HG03159 (cell line): Measurements from ENCODE around the gene RETSAT.

ENCODE experiments used
- ATAC-seq: cut with Tn5 transposase; IDR thresholded peaks from one replicate; pipeline ENCODE4 v1.9.1; 2021; ENCODE audit warnings: mild to moderate bottlenecking, moderate library complexity; ENCODE audit not compliant: unreplicated experiment

Gene RETSAT

DNA sequence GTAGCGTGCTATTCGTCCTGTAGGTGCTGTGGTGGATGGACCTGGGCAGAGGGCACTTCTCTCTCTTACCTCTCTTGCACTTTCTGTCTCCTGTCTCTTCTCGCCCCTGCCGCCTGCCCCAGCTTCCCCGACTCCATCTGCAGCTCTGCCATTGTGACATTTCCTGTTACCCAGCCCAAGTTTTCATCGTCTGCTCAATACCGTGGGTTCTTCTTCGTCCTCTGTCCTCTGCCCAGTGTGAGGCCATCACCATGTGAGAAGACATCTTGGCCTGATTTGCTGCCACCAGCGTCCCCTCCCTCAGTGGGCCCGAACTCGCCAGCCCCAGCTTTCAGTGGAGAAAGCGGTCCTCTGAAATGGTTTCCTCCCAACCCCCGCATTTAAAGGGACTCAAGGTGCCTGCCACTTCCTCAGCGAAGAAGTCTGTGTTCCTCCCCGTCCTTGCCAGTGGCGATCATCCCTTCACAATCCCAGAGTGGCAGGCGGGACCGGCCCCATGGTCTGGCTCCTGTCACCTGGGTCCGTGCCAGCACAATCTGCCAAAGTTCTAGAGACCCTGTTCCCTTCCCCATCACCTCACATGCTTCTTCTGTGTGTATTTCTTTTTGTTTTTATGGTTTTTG is 44.5 kb downstream of the RETSAT start:
- ATAC-seq: no peak

DNA sequence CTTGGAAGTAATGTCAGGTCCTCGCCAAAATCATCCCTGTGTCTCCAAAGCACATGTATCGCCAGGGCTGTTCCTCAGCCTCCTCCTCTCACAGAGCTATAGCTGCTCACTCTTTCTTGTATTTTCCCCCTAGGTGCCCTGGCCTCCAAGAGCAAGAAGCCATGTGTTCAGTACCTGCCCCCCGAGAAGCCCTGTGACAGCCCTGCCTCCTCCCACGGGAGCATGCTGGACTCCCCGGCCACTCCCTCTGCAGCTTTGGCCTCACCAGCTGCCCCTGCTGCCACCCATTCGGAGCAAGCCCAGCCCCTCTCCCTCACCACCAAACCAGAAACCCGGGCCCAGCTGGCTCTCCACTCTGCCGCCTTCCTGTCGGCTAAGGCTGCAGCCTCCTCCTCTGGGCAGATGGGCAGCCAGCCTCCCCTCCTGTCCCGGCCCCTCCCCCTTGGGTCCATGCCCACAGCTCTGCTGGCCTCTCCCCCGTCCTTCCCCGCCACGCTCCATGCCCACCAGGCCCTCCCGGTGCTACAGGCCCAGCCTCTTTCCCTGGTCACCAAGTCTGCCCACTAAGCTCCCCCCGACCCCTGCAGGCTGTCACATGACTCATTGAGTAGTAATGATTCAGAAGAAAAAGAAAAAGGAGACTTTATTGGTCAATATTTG is 45.3 kb downstream of the RETSAT start:
- no peak for ATAC-seq

DNA sequence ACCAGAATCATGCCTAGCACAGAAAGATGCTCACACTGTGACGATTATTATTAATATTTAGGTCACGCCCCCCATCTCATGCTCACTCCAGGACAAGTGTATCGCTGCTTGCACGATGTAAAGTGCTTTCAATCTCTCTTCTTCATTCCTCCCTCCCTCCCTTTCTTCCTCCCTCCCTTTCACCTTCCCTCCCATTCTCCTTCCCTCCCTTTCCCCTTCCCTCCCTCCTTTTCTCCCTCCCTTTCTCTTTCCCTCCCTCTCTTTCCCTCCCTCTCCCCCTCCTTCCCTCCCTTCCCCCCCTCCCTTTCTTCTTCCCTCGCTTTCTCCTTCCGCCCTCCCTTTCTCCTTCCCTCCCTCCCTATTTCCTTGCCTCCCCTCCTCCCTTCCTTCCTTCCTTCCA is 46.1 kb downstream of the RETSAT start:
- no peak for ATAC-seq

DNA sequence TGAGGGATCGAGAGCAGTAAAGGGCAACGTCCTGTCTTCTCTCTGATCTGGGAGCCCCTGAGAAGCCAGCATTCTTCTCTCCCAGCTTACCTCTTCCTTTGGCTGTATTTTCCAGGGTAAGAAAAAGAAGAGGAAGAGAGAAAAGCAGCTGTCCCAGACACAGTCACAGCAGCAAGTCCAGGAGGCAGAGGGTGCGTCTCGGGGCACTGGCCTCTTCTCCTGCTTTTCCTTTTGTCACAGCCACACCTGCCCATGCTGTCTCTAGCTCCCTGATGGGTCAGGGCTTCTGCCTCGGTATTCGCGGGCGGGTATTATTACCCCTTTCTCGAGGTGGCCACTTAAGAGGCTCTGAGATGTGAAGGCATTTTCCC is 46.8 kb downstream of the RETSAT start:
- ATAC-seq: no peak

DNA sequence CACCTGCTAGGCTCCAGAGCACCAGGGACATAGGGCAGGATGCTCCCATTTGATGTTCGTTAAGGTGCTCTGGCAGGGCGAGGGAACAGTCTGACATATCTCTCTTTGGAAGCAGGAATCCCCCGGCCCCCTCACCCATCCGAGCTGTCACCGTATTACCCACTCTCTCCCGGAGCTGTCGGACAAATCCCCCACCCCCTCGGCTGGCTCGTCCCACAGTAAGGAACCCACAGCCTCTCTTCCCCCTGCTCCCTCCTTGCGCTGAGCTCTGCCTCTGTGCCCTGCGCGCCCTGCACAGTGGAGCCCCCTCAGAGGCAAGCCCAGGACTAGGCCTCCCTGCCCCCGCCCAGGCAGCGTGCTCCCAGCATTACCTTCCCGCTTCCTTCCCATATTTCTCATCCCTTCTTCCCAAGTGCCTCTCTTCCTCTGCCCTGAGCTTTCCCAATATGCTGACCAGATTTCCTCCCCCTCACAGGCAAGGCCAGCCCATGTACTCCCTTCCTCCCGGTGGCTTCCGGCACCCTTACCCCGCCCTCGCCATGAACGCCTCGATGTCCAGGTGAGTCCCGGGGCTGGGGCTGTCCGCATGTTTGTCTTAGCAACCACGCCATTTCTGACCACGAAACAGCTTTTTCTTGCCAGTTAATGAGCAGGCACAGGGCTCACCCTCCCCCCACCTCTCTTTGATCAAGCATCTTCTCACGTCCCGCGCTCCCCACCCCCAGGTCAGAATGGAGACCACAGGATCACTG is 50.4 kb downstream of the RETSAT start:
- ATAC-seq: no peak

DNA sequence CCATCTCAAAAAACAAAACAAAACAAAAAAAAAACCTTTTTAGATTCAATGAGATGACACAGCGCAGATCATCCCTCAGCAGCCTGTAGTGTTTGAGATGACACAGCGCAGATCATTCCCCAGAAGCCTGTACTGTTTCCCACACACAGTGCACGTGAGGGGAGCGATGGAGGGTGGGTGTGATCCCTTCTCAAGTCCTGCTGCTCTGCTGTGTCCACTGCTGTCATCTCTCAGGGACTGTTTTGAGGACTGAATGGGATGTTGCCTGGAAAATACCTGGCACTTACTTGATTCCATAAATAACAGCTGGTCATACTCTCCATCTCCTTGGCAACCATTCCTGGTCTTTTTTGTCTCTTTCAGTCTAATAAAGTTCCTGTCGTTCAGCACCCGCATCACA is 52.2 kb downstream of the RETSAT start:
- ATAC-seq: no peak
